ENCODE data around the gene B4GALT3.

Gene B4GALT3

DNA sequence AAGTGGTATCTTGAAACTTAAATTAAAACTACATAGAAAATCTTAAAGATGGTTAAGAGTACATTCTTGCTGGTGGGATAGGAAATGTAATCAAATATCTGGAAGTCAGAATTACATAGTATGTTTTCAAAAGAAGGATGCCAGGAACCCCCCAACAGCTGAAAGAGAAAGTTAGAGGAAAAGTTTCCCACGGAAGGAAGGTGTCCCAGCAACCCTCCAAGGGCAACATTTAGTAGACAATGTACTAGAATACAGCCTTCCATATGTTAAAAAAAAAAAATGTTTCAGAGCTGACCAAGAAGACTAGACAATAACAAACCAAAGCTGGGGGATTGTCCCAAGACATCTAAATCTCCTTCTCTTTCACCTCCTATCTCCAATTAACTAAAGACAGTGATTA lies 47.0 kb downstream of the B4GALT3 start:
- H3K4me1 ChIP-seq (ENCODE audit: control insufficient read depth in 2 of 2, insufficient read depth in 2 of 2, low read length in 2 of 2) = peaks cover 11 to 15% of the 10 kb centered on the region in 2 donors
- H3K27ac ChIP-seq (ENCODE audit: low read depth in 2 of 2, low read length in 2 of 2) = no peak overlapping the region
- no peaks in the 10 kb centered on the region for H3K9me3 ChIP-seq (ENCODE audit: control insufficient read depth in 2 of 2, low read length in 2 of 2)
- no peak overlapping the region for H3K9ac ChIP-seq (ENCODE audit: low read depth in 1 of 2, low read length in 2 of 2)
- no peak overlapping the region for H3K4me3 ChIP-seq (ENCODE audit: low read length in 2 of 2)
- no peaks in the 10 kb centered on the region for H3K27me3 ChIP-seq (ENCODE audit: control insufficient read depth in 2 of 2, insufficient read depth in 2 of 2, low read length in 2 of 2)
- peaks cover 27 to 30% of the 10 kb centered on the region in 2 donors for H3K36me3 ChIP-seq (ENCODE audit: control insufficient read depth in 2 of 2, insufficient read depth in 2 of 2, low read length in 2 of 2)

- Histone ChIP-seq H3K27me3 (ENCODE audit: control insufficient read depth in 2 of 2, insufficient read depth in 2 of 2, low read length in 2 of 2) (no peaks in the 10 kb centered on the region), H3K4me3 (ENCODE audit: low read length in 2 of 2) (no peak overlapping the region), H3K4me1 (ENCODE audit: control insufficient read depth in 2 of 2, insufficient read depth in 2 of 2, low read length in 2 of 2) (peaks cover 11 to 15% of the 10 kb centered on the region in 2 donors), H3K36me3 (ENCODE audit: control insufficient read depth in 2 of 2, insufficient read depth in 2 of 2, low read length in 2 of 2) (peaks cover 34 to 36% of the 10 kb centered on the region in 2 donors), H3K27ac (ENCODE audit: low read depth in 2 of 2, low read length in 2 of 2) (no peak overlapping the region), H3K9ac (ENCODE audit: low read depth in 1 of 2, low read length in 2 of 2) (no peak overlapping the region), H3K9me3 (ENCODE audit: control insufficient read depth in 2 of 2, low read length in 2 of 2) (no peaks in the 10 kb centered on the region)
Measured at GRCh38 chr1:161128591-161129420, 48.5 kb downstream of the B4GALT3 start.

DNA sequence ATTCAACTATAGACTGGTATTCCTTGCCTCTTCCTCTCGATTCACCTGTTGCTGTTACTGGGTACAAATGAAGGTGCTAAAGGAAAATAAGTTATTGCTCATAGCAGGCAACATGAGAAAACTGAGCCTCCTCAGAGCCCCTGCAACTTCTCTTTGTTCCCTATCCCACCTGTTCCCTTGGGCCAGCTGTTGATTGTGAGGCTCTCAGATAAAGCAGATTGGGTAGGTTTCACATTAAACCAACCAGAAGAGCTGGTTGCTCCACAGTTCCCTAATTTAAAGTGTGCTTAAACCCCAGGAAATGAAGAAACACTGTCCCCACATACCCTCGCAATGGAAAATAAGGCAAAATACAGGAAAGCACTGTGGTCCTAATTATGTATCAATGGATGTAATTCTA lies 49.7 kb downstream of the B4GALT3 start:
- no peaks in the 10 kb centered on the region for H3K27me3 ChIP-seq (ENCODE audit: control insufficient read depth in 2 of 2, insufficient read depth in 2 of 2, low read length in 2 of 2)
- no peaks in the 10 kb centered on the region for H3K9me3 ChIP-seq (ENCODE audit: control insufficient read depth in 2 of 2, low read length in 2 of 2)
- peaks cover 8 to 11% of the 10 kb centered on the region in 2 donors for H3K4me1 ChIP-seq (ENCODE audit: control insufficient read depth in 2 of 2, insufficient read depth in 2 of 2, low read length in 2 of 2)
- no peak overlapping the region for H3K9ac ChIP-seq (ENCODE audit: low read depth in 1 of 2, low read length in 2 of 2)
- no peak overlapping the region for H3K4me3 ChIP-seq (ENCODE audit: low read length in 2 of 2)
- H3K36me3 ChIP-seq (ENCODE audit: control insufficient read depth in 2 of 2, insufficient read depth in 2 of 2, low read length in 2 of 2) = peaks cover 42 to 44% of the 10 kb centered on the region in 2 donors
- no peak overlapping the region for H3K27ac ChIP-seq (ENCODE audit: low read depth in 2 of 2, low read length in 2 of 2)

GRCh38 chr1:161122967-161123366 lies 54.3 kb downstream of the B4GALT3 start:
- no peaks in the 10 kb centered on the region for H3K9me3 ChIP-seq (ENCODE audit: control insufficient read depth in 2 of 2, low read length in 2 of 2)
- no peak overlapping the region for H3K27ac ChIP-seq (ENCODE audit: low read depth in 2 of 2, low read length in 2 of 2)
- peaks cover 55 to 59% of the 10 kb centered on the region in 2 donors for H3K36me3 ChIP-seq (ENCODE audit: control insufficient read depth in 2 of 2, insufficient read depth in 2 of 2, low read length in 2 of 2)

GRCh38 chr1:161121834-161122233 lies 55.5 kb downstream of the B4GALT3 start:
- Histone ChIP-seq H3K27me3 (ENCODE audit: control insufficient read depth in 2 of 2, insufficient read depth in 2 of 2, low read length in 2 of 2) (no peaks in the 10 kb centered on the region), H3K9ac (ENCODE audit: low read depth in 1 of 2, low read length in 2 of 2) (no peak overlapping the region), H3K36me3 (ENCODE audit: control insufficient read depth in 2 of 2, insufficient read depth in 2 of 2, low read length in 2 of 2) (peaks cover 46 to 55% of the 10 kb centered on the region in 2 donors), H3K4me1 (ENCODE audit: control insufficient read depth in 2 of 2, insufficient read depth in 2 of 2, low read length in 2 of 2) (peaks cover 23 to 24% of the 10 kb centered on the region in 2 donors), H3K27ac (ENCODE audit: low read depth in 2 of 2, low read length in 2 of 2) (no peak overlapping the region), H3K4me3 (ENCODE audit: low read length in 2 of 2) (no peak overlapping the region), H3K9me3 (ENCODE audit: control insufficient read depth in 2 of 2, low read length in 2 of 2) (no peaks in the 10 kb centered on the region)

More at GRCh38 chr1:161122967-161123366, 54.3 kb downstream of the B4GALT3 start:
- no peak overlapping the region for H3K4me3 ChIP-seq (ENCODE audit: low read length in 2 of 2)
- H3K9ac ChIP-seq (ENCODE audit: low read depth in 1 of 2, low read length in 2 of 2) = no peak overlapping the region
- peaks cover 16 to 23% of the 10 kb centered on the region in 2 donors for H3K4me1 ChIP-seq (ENCODE audit: control insufficient read depth in 2 of 2, insufficient read depth in 2 of 2, low read length in 2 of 2)
- no peaks in the 10 kb centered on the region for H3K27me3 ChIP-seq (ENCODE audit: control insufficient read depth in 2 of 2, insufficient read depth in 2 of 2, low read length in 2 of 2)
